Right kidney (tissue), 1 donor: ENCODE results near the gene UBN1.

Source experiments
- DNase-seq: peaks from one replicate; pipeline ENCODE4 v3.0.0-alpha.2; 2016

UBN1 gene

GRCh38 chr16:4814046-4814445 is 33.2 kb upstream of the UBN1 start:
- DNase-seq: no peak

- no peak for DNase-seq
These were observed 32.6 kb upstream of the UBN1 start for GRCh38 chr16:4814542-4815173.

- no peak for DNase-seq
These were observed 26.6 kb upstream of the UBN1 start for GRCh38 chr16:4820652-4821051.

GRCh38 chr16:4825196-4825595 is 22.1 kb upstream of the UBN1 start:
- no peak for DNase-seq

GRCh38 chr16:4826526-4826925 is 20.8 kb upstream of the UBN1 start:
- DNase-seq: no peak

- DNase-seq: no peak
These were observed 20.3 kb upstream of the UBN1 start for GRCh38 chr16:4826980-4827379.

- DNase-seq: no peak
These were observed 18.5 kb upstream of the UBN1 start for GRCh38 chr16:4828567-4829321.

- no peak for DNase-seq
These were observed 16.9 kb upstream of the UBN1 start for GRCh38 chr16:4830408-4830807.

- DNase-seq: no peak
These were observed 15.7 kb upstream of the UBN1 start for GRCh38 chr16:4831616-4832015.

- DNase-seq: no peak
These were observed 14.5 kb upstream of the UBN1 start for GRCh38 chr16:4832698-4833343.

- DNase-seq: no peak
These were observed 13.7 kb upstream of the UBN1 start for GRCh38 chr16:4833584-4833983.

GRCh38 chr16:4836727-4837126 is 10.6 kb upstream of the UBN1 start:
- DNase-seq: no peak

GRCh38 chr16:4837733-4838501 is 9.4 kb upstream of the UBN1 start:
- no peak for DNase-seq

- DNase-seq: no peak
These were observed 7.3 kb upstream of the UBN1 start for GRCh38 chr16:4839942-4840341.

- no peak for DNase-seq
These were observed 6.3 kb upstream of the UBN1 start for GRCh38 chr16:4840984-4841383.

GRCh38 chr16:4846503-4846900 is 779 bp upstream of the UBN1 start:
- DNase-seq: no peak

GRCh38 chr16:4847774-4848587 is 700 bp downstream of the UBN1 start:
- DNase-seq: no peak

GRCh38 chr16:4850211-4850610 is 2.9 kb downstream of the UBN1 start:
- DNase-seq: no peak

- no peak for DNase-seq
These were observed 5.1 kb downstream of the UBN1 start for GRCh38 chr16:4852221-4852872.

GRCh38 chr16:4855371-4855770 is 8.1 kb downstream of the UBN1 start:
- DNase-seq: no peak

GRCh38 chr16:4855804-4856203 is 8.5 kb downstream of the UBN1 start:
- no peak for DNase-seq
